B cell (primary cell): ENCODE measurements around the gene NTN4.

Experiments used
- CTCF ChIP-seq: fragments of 200-600 bp; IDR thresholded peaks from one replicate; pipeline ENCODE4 v1.8.0; 2022; ENCODE audit warnings: antibody characterized with exemption, mild to moderate bottlenecking
- EZH2 ChIP-seq: IDR thresholded peaks from 2 replicates; pipeline ENCODE4 v1.6.1; 2012; ENCODE audit warnings: borderline replicate concordance, low read depth, mild to moderate bottlenecking, moderate library complexity, low read length; ENCODE audit not compliant: insufficient read depth, poor library complexity, severe bottlenecking

- TF ChIP-seq CTCF (no peak), EZH2 (no peak)
Measured at GRCh38 chr12:95837240-95838038, 46.9 kb upstream of the NTN4 start.
